ENCODE measurements around the gene C1orf105. TPM values are rescaled to one million over a fixed set of nuclear protein-coding genes. Genes with fewer than 3 reads are reported as not detected.
A peak's percentile ranks its signal among the peaks of the same experiment; 100 is the strongest.

C1orf105 gene
- polyA plus RNA-seq, 1 donor (not counting 4 experiments of a cell fraction or from before 2014, with no cell fraction given), result not detected

DNA sequence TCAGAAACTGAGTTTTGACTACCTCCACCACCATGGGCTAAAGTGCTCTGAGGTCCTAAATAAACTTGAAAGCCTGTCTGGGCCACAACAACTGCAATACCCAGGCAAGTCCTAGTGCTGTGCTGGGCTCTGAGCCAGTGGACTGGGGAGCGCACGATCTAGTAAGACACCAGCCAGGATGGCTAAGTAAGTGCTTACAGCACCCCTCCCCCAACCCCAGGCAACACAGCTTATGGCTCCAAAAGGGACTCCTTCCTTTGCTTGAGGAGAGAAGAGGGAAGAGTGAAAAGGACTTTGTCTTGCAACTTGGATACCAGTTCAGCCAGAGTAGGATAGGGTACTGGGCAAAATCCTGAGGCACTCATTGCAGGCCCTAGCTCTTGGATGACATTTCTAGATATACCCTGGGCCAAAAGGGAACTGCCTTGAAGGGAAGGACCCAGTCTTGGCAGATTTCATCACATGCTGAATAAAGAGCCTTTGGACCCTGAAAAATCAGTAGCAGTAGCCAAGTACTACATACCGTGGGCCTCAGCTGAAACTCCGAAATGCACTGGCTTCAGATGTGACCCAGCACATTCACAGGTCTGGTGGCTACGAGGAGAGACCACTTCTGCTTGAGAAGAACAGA is 1.6 kb downstream of the C1orf105 start:
- FAIRE-seq, result no peak
- dilution Hi-C loops (cut with MboI; ENCODE audit: extremely low pct_ligation_motif_present, low sequenced_read_pairs), result no loop called here
- no peak overlapping the region for H3K4me2 ChIP-seq (ENCODE audit: control insufficient read depth, extremely low read depth, insufficient read depth, low read depth, low read length)

GRCh38 chr1:172423336-172423735 is 2.9 kb downstream of the C1orf105 start:
- H2AFZ ChIP-seq (ENCODE audit: control insufficient read depth, low read length), result no peak overlapping the region
- no peak for TF ChIP-seq EZH2 (IDR thresholded peaks at IDR 0.05; ENCODE audit: low read length)
- TF ChIP-seq, protein P1, sequence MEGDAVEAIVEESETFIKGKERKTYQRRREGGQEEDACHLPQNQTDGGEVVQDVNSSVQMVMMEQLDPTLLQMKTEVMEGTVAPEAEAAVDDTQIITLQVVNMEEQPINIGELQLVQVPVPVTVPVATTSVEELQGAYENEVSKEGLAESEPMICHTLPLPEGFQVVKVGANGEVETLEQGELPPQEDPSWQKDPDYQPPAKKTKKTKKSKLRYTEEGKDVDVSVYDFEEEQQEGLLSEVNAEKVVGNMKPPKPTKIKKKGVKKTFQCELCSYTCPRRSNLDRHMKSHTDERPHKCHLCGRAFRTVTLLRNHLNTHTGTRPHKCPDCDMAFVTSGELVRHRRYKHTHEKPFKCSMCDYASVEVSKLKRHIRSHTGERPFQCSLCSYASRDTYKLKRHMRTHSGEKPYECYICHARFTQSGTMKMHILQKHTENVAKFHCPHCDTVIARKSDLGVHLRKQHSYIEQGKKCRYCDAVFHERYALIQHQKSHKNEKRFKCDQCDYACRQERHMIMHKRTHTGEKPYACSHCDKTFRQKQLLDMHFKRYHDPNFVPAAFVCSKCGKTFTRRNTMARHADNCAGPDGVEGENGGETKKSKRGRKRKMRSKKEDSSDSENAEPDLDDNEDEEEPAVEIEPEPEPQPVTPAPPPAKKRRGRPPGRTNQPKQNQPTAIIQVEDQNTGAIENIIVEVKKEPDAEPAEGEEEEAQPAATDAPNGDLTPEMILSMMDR (optimal IDR thresholded peaks at IDR 0.05 in 1 of 3, IDR thresholded peaks at IDR 0.05 in 1 of 3, conservative IDR thresholded peaks at IDR 0.05 in 1 of 3; ENCODE audit: extremely low read depth in 1 of 3, insufficient read depth in 2 of 3, low read length in 3 of 3), result no peak
- H3K27me3 ChIP-seq (ENCODE audit: control insufficient read depth, extremely low read depth, insufficient read depth, low read length), result no peaks in the 10 kb centered on the region
- H3K4me2 ChIP-seq (ENCODE audit: control insufficient read depth, extremely low read depth, insufficient read depth, low read depth, low read length), result no peak overlapping the region
- H4K20me1 ChIP-seq (ENCODE audit: control insufficient read depth, extremely low read depth, insufficient read depth, low read length), result no peaks in the 10 kb centered on the region
- H3K4me1 ChIP-seq (ENCODE audit: control insufficient read depth, extremely low read depth, insufficient read depth, low read length), result peaks cover 14% of the 10 kb centered on the region
- H3K9me3 ChIP-seq (ENCODE audit: control insufficient read depth, low read depth, low read length), result no peaks in the 10 kb centered on the region
- no peak overlapping the region for H3K4me3 ChIP-seq (ENCODE audit: control insufficient read depth in 2 of 3, extremely low read depth in 1 of 3, insufficient read depth in 2 of 3, low read depth in 1 of 3, low read length in 3 of 3)
- FAIRE-seq (peak; percentile 56), DNase-seq (ENCODE audit: low read depth, low spot score) (peak; percentile 69)
- no peak overlapping the region for H3K9ac ChIP-seq (ENCODE audit: control insufficient read depth, extremely low read depth, insufficient read depth, low read length)
- dilution Hi-C loops (cut with MboI; ENCODE audit: extremely low pct_ligation_motif_present, low sequenced_read_pairs), result no loop called here
- no peaks in the 10 kb centered on the region for H3K36me3 ChIP-seq (ENCODE audit: control insufficient read depth in 2 of 2, extremely low read depth in 1 of 2, insufficient read depth in 2 of 2, low read length in 2 of 2)
- H3K27ac ChIP-seq (ENCODE audit: control insufficient read depth, insufficient read depth, low read length), result no peak overlapping the region
- no peaks in the 10 kb centered on the region for H3K79me2 ChIP-seq (ENCODE audit: control insufficient read depth, insufficient read depth, low read length)
- no peaks in the 10 kb centered on the region for H3K9me1 ChIP-seq (ENCODE audit: control insufficient read depth, extremely low read depth, insufficient read depth, low read length)

More for the DNA sequence above, 1.6 kb downstream of the C1orf105 start:
- Histone ChIP-seq H3K79me2 (ENCODE audit: control insufficient read depth, insufficient read depth, low read length) (no peaks in the 10 kb centered on the region), H3K27ac (ENCODE audit: control insufficient read depth, insufficient read depth, low read length) (no peak overlapping the region), H3K4me1 (ENCODE audit: control insufficient read depth, extremely low read depth, insufficient read depth, low read length) (peaks cover 26% of the 10 kb centered on the region), H3K9me3 (ENCODE audit: control insufficient read depth, low read depth, low read length) (no peaks in the 10 kb centered on the region), H3K27me3 (ENCODE audit: control insufficient read depth, extremely low read depth, insufficient read depth, low read length) (no peaks in the 10 kb centered on the region), H2AFZ (ENCODE audit: control insufficient read depth, low read length) (no peak overlapping the region), H3K4me3 (ENCODE audit: control insufficient read depth in 2 of 3, extremely low read depth in 1 of 3, insufficient read depth in 2 of 3, low read depth in 1 of 3, low read length in 3 of 3) (no peak overlapping the region), H3K9me1 (ENCODE audit: control insufficient read depth, extremely low read depth, insufficient read depth, low read length) (no peaks in the 10 kb centered on the region), H3K36me3 (ENCODE audit: control insufficient read depth in 2 of 2, extremely low read depth in 1 of 2, insufficient read depth in 2 of 2, low read length in 2 of 2) (no peaks in the 10 kb centered on the region), H4K20me1 (ENCODE audit: control insufficient read depth, extremely low read depth, insufficient read depth, low read length) (no peaks in the 10 kb centered on the region), H3K9ac (ENCODE audit: control insufficient read depth, extremely low read depth, insufficient read depth, low read length) (no peak overlapping the region)
- TF ChIP-seq, protein P1 (optimal IDR thresholded peaks at IDR 0.05 in 1 of 3, IDR thresholded peaks at IDR 0.05 in 1 of 3, conservative IDR thresholded peaks at IDR 0.05 in 1 of 3; ENCODE audit: extremely low read depth in 1 of 3, insufficient read depth in 2 of 3, low read length in 3 of 3), result no peak
- no peak for TF ChIP-seq EZH2 (IDR thresholded peaks at IDR 0.05; ENCODE audit: low read length)
- DNase-seq (ENCODE audit: low read depth, low spot score), result no peak

Measured in keratinocyte (primary cell).